PFSK-1 (cell line): ENCODE data around the gene PAXX.

Experiments used
- POLR2AphosphoS5 ChIP-seq: IDR thresholded peaks from 2 replicates; pipeline ENCODE4 v1.6.1; 2012; ENCODE audit warnings: low read depth, mild to moderate bottlenecking, control low read depth, low read length, moderate library complexity
- REST ChIP-seq, 2 experiments: IDR thresholded peaks; 2 replicates each; pipeline versions ENCODE4 v1.6.1 to v1.8.0; 2011 to 2012; ENCODE audit warnings: low read depth in 2 of 2, low read length in 2 of 2, control low read depth in 1 of 2, inconsistent platforms in 1 of 2, mild to moderate bottlenecking in 1 of 2, moderate library complexity in 1 of 2; ENCODE audit not compliant: insufficient read depth in 1 of 2
- SIN3A ChIP-seq: IDR thresholded peaks from 2 replicates; pipeline ENCODE4 v1.6.1; 2012; ENCODE audit warnings: mild to moderate bottlenecking, low read length, moderate library complexity, borderline replicate concordance; ENCODE audit not compliant: insufficient read depth
- TAF1 ChIP-seq: IDR thresholded peaks from 2 replicates; pipeline ENCODE4 v1.6.1; 2012; ENCODE audit warnings: low read length, control low read depth, borderline replicate concordance; ENCODE audit not compliant: insufficient read depth

- TF ChIP-seq POLR2AphosphoS5 (no peak), REST (IDR thresholded peaks at IDR 0.05; ENCODE audit: insufficient read depth in 1 of 2, low read depth in 2 of 2, low read length in 2 of 2) (no peak), TAF1 (no peak), SIN3A (no peak)
Observed at GRCh38 chr9:137006116-137007003, 14.1 kb downstream of the PAXX start.
